ENCODE results near the gene CRELD2. TPM values are rescaled to one million over a fixed set of nuclear protein-coding genes. Genes with fewer than 3 reads are reported as not detected.

The CRELD2 gene
- total and polyA plus RNA-seq, 2 of the 13 experiments (the other 11 are each of a cell fraction or from before 2014, with no cell fraction given) = 17.2 to 44.7 TPM

DNA sequence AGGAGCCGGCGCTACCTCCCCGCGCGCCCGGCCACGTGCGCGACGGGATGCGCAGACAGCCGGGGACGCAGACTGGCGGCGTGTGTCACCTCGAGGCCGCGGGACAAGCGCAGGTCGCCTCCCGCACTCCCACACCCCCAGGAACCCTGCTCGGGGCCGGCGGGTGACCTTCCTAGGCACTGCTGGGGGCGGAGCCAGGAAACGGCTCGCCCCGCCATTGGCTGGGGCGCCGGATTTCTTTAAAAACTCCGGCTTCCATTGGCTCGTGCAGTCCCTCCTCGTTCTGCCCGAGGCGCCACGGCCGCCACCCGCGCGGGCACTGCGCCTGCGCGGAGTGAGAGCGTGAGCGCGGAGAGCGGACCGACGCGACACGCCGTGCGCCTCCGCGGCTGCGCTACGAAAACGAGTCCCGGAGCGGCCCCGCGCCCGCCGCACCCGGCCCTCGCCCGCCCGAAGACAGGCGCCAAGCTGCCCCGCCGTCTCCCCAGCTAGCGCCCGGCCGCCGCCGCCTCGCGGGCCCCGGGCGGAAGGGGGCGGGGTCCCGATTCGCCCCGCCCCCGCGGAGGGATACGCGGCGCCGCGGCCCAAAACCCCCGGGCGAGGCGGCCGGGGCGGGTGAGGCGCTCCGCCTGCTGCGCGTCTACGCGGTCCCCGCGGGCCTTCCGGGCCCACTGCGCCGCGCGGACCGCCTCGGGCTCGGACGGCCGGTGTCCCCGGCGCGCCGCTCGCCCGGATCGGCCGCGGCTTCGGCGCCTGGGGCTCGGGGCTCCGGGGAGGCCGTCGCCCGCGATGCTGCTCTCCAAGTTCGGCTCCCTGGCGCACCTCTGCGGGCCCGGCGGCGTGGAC, 41.9 kb downstream of the CRELD2 start, which contains the start of gene PIM3 (continued):
- no peak for TF ChIP-seq RFXAP (CRISPR knock-in tag; IDR thresholded peaks at IDR 0.05; ENCODE audit: borderline replicate concordance)
- TF ChIP-seq ZNF260 (CRISPR knock-in tag; IDR thresholded peaks at IDR 0.05; ENCODE audit: borderline replicate concordance, low read depth) = no peak
- TF ChIP-seq KAT8 (CRISPR knock-in tag; IDR thresholded peaks at IDR 0.05) = peak; percentile 51; the same call in 1 of the 2 replicates
- TF ChIP-seq CEBPB (IDR thresholded peaks at IDR 0.05; ENCODE audit: borderline replicate concordance, low read depth, low read length) = no peak
- TF ChIP-seq ZSCAN25 (CRISPR knock-in tag; IDR thresholded peaks at IDR 0.05) = no peak
- no peak for TF ChIP-seq ZBTB21 (CRISPR knock-in tag; IDR thresholded peaks at IDR 0.05)
- 0 out of 2 replicates have a peak, but pooled peaks have one; percentile 56 for TF ChIP-seq ARHGAP35 (CRISPR knock-in tag; IDR thresholded peaks at IDR 0.05; ENCODE audit: borderline replicate concordance)
- TF ChIP-seq RCOR2 (CRISPR knock-in tag; IDR thresholded peaks at IDR 0.05) = no peak
- TF ChIP-seq, protein P1, sequence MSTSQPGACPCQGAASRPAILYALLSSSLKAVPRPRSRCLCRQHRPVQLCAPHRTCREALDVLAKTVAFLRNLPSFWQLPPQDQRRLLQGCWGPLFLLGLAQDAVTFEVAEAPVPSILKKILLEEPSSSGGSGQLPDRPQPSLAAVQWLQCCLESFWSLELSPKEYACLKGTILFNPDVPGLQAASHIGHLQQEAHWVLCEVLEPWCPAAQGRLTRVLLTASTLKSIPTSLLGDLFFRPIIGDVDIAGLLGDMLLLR (CRISPR knock-in tag; IDR thresholded peaks at IDR 0.05) = peak; percentile 75; the same call in 1 of the 2 replicates
- TF ChIP-seq ZBTB7A (CRISPR knock-in tag; IDR thresholded peaks at IDR 0.05) = no peak
- TF ChIP-seq SETDB1 (CRISPR knock-in tag; IDR thresholded peaks at IDR 0.05; ENCODE audit: borderline replicate concordance) = no peak
- peak; percentile 92; the same call in 1 of the 2 replicates for TF ChIP-seq TBX2 (CRISPR knock-in tag; IDR thresholded peaks at IDR 0.05; ENCODE audit: borderline replicate concordance)
- TF ChIP-seq, protein P2, sequence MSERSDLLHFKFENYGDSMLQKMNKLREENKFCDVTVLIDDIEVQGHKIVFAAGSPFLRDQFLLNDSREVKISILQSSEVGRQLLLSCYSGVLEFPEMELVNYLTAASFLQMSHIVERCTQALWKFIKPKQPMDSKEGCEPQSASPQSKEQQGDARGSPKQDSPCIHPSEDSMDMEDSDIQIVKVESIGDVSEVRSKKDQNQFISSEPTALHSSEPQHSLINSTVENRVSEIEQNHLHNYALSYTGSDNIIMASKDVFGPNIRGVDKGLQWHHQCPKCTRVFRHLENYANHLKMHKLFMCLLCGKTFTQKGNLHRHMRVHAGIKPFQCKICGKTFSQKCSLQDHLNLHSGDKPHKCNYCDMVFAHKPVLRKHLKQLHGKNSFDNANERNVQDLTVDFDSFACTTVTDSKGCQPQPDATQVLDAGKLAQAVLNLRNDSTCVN (CRISPR knock-in tag; IDR thresholded peaks at IDR 0.05; ENCODE audit: borderline replicate concordance) = no peak
- TF ChIP-seq, protein P3, sequence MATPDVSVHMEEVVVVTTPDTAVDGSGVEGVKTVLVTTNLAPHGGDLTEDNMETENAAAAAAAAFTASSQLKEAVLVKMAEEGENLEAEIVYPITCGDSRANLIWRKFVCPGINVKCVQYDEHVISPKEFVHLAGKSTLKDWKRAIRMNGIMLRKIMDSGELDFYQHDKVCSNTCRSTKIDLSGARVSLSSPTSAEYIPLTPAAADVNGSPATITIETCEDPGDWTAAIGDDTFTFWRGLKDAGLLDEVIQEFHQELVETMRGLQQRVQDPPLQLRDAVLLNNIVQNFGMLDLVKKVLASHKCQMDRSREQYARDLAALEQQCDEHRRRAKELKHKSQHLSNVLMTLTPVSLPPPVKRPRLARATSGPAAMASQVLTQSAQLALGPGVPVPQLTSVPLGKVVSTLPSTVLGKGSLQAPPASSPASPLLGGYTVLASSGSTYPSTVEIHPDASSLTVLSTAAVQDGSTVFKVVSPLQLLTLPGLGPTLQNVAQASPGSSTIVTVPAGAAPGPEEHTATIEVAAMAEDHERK (CRISPR knock-in tag; IDR thresholded peaks at IDR 0.05; ENCODE audit: low read depth) = 0 out of 2 replicates have a peak, but pooled peaks have one; percentile 56
- TF ChIP-seq IRX3 (CRISPR knock-in tag; IDR thresholded peaks at IDR 0.05; ENCODE audit: borderline replicate concordance, low read depth) = 0 out of 2 replicates have a peak, but pooled peaks have one; percentile 26
- TF ChIP-seq XRCC5 (optimal IDR thresholded peaks at IDR 0.05; ENCODE audit: low read length) = no peak
- TF ChIP-seq, protein P4, sequence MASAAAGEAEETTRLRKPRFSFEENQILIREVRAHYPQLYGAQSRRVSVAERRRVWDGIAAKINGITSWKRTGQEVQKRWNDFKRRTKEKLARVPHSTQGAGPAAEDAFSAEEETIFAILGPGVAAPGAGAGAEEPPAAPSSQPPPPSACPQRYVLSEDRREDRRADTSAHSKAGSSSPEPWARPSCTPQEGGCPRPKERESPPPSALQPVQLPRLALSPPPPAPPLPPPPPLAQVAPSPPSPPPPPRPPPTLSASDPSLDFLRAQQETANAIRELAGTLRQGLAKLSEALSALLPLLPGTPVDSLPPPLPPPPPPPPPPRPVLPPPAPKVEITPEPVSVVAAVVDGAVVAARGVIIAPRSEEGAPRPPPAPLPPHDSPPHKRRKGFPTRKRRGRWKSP (CRISPR knock-in tag; IDR thresholded peaks at IDR 0.05) = peak; percentile 71; the same call in 1 of the 2 replicates
- TF ChIP-seq ZNF296 (CRISPR knock-in tag; conservative IDR thresholded peaks at IDR 0.05) = no peak
- no peak for TF ChIP-seq ATF7 (IDR thresholded peaks at IDR 0.05)
- TF ChIP-seq ATF7 (CRISPR knock-in tag; IDR thresholded peaks at IDR 0.05) = no peak
- TF ChIP-seq, protein P5, sequence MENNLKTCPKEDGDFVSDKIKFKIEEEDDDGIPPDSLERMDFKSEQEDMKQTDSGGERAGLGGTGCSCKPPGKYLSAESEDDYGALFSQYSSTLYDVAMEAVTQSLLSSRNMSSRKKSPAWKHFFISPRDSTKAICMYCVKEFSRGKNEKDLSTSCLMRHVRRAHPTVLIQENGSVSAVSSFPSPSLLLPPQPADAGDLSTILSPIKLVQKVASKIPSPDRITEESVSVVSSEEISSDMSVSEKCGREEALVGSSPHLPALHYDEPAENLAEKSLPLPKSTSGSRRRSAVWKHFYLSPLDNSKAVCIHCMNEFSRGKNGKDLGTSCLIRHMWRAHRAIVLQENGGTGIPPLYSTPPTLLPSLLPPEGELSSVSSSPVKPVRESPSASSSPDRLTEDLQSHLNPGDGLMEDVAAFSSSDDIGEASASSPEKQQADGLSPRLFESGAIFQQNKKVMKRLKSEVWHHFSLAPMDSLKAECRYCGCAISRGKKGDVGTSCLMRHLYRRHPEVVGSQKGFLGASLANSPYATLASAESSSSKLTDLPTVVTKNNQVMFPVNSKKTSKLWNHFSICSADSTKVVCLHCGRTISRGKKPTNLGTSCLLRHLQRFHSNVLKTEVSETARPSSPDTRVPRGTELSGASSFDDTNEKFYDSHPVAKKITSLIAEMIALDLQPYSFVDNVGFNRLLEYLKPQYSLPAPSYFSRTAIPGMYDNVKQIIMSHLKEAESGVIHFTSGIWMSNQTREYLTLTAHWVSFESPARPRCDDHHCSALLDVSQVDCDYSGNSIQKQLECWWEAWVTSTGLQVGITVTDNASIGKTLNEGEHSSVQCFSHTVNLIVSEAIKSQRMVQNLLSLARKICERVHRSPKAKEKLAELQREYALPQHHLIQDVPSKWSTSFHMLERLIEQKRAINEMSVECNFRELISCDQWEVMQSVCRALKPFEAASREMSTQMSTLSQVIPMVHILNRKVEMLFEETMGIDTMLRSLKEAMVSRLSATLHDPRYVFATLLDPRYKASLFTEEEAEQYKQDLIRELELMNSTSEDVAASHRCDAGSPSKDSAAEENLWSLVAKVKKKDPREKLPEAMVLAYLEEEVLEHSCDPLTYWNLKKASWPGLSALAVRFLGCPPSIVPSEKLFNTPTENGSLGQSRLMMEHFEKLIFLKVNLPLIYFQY (CRISPR knock-in tag; IDR thresholded peaks at IDR 0.05; ENCODE audit: borderline replicate concordance) = no peak

All from HepG2 (cell line).